KG1 (cell line): ENCODE measurements around the gene RXFP3.
"Not testable (repeated sequence)": the region's sequence is repeated elsewhere in the genome, so short reads cannot be mapped to it uniquely, and the experiment has no call there.

Experiments
- DNase-seq: peaks from one replicate; lab custom pipeline; 2025; lab: John Stamatoyannopoulos, UW

The RXFP3 gene

DNA sequence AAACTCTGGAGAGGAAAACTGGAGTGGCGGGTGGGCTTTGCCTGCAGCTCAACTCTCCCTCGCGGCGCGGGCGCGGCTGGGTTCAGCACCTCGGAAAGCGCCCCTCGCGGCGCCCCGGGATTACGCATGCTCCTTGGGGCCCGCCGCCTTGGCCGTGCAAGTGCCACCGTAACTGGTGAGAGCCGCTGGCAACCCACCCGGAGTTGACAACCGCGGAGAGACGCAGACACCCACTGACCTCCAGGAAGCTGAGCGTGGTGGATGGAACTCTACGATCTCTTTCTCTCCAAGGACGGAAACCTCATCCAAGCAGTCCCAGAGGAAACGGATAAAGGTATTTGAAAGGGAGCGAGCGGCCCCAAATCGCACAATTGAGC is 194 bp upstream of the RXFP3 start:
- peak; percentile 10 for DNase-seq

DNA sequence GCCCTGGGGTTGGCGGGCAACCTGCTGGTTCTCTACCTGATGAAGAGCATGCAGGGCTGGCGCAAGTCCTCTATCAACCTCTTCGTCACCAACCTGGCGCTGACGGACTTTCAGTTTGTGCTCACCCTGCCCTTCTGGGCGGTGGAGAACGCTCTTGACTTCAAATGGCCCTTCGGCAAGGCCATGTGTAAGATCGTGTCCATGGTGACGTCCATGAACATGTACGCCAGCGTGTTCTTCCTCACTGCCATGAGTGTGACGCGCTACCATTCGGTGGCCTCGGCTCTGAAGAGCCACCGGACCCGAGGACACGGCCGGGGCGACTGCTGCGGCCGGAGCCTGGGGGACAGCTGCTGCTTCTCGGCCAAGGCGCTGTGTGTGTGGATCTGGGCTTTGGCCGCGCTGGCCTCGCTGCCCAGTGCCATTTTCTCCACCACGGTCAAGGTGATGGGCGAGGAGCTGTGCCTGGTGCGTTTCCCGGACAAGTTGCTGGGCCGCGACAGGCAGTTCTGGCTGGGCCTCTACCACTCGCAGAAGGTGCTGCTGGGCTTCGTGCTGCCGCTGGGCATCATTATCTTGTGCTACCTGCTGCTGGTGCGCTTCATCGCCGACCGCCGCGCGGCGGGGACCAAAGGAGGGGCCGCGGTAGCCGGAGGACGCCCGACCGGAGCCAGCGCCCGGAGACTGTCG is 976 bp downstream of the RXFP3 start:
- no peak for DNase-seq

DNA sequence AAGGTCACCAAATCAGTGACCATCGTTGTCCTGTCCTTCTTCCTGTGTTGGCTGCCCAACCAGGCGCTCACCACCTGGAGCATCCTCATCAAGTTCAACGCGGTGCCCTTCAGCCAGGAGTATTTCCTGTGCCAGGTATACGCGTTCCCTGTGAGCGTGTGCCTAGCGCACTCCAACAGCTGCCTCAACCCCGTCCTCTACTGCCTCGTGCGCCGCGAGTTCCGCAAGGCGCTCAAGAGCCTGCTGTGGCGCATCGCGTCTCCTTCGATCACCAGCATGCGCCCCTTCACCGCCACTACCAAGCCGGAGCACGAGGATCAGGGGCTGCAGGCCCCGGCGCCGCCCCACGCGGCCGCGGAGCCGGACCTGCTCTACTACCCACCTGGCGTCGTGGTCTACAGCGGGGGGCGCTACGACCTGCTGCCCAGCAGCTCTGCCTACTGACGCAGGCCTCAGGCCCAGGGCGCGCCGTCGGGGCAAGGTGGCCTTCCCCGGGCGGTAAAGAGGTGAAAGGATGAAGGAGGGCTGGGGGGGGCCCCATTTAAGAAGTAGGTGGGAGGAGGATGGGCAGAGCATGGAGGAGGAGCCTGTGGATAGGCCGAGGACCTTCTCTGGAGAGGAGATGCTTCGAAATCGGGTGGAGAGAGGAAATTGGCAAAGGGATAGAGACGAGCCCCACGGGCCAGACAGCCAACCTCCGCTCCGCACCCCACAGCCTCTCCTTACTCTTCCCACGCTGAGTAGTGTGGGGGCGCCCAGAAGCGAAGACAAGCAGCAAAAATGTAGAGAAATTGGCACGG is 1.7 kb downstream of the RXFP3 start:
- no peak for DNase-seq

DNA sequence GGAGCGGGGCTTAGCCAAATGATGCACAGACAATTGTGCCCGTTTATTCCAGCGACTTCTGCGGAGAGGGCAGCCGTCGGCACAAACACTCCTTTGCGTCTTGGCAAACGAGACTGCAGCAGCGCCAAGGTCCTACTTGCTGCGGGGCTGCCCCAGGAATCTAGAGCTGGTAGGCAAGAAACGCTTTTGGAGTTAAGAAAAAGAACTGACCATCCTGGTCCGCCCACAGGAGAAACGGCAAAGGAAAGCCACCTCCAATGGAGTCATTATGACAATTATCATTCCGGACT is 2.3 kb downstream of the RXFP3 start:
- DNase-seq, result no peak

DNA sequence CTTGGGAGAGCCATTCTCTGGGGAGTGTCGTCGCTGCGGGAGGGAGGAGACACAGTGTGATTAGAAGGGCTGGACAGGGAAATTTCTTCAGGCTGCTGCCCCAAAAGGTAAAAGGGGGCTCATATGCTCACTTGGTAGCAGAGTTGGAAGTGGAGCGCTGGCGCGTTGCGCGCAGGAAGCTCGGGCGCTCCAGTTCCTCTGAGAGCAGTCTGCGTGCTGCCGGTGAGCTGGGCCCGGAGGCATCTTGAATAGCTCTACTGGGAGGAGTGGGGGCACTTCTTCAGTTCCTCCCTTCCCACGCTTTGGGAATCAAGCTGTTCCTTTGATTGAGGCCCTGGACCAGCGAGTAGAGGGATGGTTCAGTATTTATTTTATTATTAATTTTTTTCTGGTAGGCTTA is 2.7 kb downstream of the RXFP3 start:
- no peak for DNase-seq

DNA sequence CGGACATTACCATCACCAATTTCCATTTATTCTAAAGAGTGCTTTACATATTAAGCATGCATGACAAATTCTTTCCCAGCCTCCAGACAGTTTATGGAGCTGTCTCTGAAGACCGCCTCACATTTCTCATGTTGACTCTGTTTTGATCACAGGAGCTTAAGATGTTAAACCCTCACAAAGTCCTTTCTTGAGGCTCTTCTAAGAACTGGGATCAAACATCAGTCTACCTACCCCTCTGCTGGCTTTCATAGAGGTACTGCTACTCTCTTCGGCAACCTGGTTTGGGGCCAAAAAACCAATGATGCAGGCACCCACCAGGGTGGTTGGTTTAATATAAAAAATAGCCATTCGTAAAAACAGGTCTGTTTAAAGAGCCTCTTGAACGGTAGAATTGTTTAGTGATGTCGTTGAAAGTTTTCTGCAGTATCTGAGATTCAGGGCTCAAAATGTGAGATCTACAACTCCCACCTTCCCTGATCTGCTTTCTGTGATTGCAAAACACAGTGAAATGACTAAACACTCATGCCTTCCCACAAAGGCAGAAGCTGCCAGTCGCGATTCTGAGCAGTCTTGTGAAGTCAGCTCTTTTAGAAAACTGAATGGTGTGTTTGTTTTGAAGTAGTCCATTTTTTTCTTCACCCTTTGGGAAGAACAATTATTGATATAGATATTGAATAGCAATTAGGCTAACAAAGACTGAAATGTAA is 3.5 kb downstream of the RXFP3 start:
- DNase-seq, result no peak

DNA sequence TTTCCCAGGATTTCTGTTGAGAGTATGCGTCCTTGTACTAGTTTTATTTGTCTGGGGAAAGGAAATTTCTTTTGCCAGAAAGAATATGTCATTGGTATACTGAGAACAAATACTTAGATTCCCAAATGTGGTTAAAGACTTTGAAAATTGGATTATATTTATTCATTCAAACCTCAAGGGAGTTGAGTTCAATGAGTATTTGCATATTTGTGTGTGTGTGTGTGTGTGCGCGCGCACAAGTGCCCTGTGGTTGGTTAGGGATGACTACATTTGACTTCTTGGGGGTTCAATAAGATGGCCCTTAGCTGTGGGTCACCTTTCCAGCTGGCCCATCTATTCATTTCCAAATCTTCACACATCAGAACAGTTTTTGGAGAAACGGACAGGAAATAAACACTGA is 4.9 kb downstream of the RXFP3 start:
- DNase-seq, result no peak

DNA sequence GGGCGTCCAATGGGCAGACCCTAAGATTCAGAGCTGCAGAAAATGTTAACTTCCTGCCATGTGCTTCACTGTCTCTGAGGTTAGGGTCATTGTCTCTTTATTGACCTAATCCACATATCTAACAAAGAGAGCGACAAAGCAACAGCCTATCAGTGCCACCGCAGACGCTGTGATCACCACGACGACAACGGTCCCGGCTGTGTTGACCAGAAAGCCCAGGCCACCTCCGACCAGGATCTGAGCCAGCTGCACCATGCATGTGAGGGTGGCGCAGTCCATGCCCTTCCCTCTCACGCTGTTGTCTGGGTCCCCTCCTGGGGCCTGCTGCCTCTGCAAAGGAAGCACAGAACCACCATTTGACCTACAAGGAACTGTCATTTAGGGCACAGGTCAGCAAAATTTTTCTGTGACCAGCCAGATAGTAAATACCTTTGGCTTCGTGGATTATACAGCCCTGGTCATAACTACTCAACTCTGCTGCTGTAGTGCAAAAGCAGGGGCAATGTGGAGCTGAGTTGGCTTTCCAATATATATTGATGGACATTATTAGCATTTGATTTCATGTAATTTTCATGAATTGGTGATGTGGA is 8.5 kb downstream of the RXFP3 start:
- DNase-seq, result no peak

DNA sequence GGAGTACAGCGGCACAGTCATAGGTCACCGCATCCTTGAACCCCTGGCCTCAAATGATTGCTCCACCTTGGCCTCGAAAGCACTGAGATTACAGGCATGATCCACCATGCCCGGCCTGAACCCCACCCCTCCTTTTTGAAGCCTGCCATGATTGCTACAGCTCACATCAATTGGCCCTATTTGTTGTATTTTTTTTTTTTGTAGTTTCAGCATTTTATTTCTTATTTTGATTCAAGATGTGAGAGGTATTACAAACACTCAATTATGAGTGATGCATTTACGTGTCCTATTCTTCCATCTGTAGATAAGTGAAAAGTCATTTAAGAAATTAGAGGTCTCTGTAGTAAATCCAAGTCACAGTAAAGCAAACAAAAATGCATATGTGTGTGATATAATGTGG is 16.0 kb downstream of the RXFP3 start:
- DNase-seq, result not testable (repeated sequence)

DNA sequence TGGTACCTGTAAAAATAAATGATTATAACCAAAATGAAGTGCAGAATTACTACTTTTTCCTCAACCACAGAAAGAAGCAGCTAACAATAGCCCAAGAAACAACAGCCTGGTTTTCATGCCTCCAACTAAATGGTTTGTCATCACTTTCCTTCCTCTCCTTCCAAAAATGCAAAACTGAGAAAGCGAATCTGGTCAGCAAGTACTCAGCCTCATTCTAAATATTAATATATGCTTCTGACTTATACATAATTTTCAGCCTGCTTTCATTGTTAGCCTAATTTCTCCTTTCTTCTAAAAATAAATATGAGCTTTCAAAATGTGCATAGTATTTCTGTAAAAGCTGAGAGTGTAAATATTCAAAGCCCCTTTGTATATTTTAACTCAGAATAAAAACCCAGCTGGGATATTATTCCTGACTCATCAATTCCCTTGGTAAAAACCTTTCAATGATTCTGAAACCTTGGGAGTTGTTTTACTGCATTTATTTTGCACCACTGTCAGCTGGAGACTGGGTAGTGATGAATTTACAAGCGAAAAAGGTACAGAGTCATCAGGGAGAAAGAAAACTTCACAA is 21.5 kb downstream of the RXFP3 start:
- no peak for DNase-seq

DNA sequence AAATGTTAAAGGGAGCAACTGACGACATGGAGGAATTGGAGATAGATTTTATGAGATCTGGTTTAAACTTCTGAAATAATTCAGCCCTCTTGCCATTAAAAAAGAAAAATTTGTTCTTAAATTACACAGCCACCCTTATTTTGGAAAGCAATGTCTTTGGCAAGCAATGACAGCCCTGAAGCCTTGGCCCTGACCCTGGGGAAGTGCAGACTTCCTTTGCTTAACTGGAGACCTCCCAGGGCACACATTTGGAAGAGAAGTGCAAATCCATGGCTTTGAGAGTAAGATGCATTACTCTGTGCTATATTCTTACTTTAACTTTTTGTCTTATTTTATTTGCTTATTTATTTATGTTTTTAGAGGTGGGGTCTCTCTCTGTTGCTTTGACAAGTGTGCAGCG is 22.0 kb downstream of the RXFP3 start:
- no peak for DNase-seq

DNA sequence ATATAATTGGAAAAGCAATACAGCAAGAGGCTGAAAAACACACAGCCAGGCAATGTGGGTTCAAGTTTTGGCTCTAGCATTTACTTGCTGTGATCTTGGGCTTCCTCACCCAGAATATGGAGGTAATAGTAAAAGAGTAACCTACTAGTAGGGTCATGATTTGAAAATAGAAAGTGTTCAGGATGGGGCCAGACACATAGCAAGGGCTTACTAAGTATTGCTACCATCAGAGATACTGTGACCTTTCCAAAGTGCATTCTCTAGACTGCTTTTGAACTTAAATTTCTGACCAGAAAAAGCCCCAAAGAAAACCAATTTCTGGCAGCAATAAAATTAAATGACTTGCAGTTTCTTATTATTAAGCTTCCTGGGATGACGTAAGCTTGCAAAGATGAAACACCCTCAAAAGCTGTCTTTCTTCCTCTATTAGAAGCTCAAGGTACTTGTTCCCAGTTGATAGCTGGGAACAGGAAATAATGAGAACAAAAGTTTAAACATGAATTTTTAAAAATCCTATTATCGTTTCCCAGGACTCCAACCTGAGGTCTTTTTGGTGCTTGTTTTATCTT is 28.0 kb downstream of the RXFP3 start:
- DNase-seq, result no peak

DNA sequence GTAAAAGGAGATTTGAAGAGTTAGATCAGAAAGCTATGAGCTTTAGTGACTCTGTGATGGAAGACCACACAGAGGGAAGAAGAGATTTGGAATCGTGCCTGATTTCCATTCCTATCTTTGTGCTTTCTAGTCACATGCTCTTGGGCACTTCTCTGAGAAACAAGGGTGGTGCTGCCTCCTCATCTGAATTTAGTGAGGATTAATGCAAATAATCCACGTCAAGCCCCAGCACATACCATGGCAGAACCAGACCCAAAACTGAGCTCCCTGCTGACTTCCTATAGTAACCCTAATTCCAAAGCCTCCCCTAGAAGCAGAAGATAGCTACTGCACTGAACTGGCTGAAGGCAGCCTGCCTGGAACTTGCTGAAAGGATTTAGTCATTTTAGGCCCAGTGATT is 30.6 kb downstream of the RXFP3 start:
- DNase-seq, result no peak

DNA sequence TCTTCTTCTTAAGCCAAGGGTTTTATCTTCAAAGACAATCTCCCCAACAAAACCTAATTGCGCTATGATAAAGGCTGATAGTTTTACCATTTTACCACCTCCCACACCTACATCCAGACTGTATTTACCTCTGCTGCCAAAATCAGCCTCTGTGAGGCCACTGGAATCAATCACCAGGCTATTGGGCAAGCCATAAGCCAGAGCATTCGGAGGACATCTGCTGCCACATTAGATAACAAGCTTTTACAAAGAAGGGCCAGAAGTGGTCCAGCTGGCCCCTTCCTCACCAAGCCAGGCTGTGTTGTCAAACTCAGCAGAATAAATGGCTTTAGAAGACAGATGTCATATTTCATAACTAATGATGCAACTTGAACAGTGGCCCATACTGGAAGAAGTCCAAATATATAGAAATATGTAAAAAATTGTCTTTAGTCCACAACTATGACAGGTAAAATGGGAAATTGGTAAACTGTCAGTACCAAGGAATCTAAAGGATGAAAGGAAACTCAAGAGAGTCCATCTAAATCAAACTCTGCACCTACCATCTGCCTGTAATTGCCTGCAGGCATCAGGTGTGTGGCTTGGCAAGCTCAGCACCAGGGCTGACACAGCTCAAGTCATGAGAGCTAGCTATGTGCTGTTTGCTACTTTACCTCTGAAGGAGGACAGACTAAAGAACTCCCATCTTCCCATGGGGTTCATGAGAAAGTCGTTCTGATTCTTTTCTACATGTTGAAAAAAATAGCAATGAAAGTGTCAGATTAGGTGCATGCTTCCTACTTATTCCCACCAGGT is 32.2 kb downstream of the RXFP3 start:
- DNase-seq, result no peak

DNA sequence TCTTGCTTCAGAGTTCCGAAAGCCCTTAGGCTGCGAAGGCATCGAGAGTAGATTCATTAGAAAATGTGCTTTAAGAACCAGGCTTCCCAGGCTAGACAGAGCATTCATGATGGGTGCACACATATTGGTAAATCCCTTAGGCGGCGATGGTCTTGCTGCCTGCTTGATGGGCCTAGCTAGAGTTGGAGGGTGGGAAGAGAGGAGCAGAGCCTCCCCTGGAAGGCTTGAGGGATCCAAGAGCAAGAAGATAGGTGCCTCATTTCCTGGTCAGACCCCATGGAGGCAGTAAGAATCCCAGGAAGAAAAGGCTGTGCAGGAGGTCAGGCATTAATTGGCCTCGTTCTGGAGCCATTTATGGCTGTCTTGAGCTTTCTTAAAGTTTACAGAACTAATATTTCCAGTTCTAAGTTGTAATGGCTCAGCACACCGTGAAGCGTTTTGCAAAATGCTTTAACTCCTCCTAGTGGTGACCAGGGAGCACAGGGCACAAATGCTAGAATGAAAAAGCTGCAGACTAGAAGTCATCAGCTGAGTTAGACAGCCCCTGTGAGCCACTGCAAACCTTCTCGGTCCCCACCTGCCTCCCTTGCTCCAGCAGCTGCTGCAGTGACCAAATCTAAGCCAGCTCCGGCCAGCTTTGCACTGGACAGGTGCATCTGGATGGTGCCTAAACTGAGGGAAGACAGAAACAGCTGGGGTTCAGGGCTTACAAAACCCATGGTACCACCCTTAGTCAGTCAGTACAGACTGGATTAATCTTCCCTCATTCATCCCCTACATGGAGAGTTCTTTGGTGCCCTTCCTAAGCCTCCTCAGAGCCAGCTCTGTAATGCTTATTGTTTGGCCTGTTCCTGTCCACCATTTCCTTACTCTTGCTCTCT is 33.6 kb downstream of the RXFP3 start:
- DNase-seq, result no peak

DNA sequence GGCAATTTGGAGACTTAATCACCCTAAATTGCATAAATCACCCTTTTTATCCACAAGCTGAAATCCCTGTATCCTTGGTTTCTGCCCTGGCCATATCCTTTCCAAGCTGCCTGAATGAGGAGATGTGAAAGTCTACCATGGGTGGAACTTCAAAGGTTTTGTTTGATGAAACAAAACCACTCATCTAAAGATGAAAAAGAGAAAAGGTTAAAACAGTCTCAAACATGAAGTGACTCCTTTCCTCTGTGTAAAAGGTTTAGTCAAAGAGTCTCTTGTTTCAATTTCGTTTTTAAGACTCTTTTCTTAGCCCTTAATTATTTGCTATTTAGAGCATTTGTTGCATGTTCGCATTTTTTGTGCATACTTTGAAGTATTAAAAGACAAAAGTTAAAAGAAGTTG is 37.1 kb downstream of the RXFP3 start:
- no peak for DNase-seq

DNA sequence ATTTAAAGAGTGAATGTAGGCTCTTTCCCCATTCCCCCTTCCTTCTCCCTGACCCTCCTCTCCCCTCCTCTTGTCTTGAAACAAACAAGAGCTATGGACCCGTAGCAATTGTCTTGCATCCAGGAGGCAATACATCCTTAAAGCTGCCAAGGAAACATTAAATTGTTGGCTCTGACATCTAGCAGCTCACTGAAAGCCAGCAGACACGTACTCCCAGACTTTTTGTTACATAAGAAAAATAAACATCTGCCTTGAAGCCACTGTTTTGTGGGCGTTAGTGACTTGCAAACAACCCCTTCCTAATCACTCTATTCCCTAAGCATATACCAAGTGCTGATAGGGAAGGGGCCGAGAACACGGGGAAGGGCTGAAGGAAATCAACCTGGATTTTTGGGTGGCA is 39.7 kb downstream of the RXFP3 start:
- DNase-seq, result no peak

DNA sequence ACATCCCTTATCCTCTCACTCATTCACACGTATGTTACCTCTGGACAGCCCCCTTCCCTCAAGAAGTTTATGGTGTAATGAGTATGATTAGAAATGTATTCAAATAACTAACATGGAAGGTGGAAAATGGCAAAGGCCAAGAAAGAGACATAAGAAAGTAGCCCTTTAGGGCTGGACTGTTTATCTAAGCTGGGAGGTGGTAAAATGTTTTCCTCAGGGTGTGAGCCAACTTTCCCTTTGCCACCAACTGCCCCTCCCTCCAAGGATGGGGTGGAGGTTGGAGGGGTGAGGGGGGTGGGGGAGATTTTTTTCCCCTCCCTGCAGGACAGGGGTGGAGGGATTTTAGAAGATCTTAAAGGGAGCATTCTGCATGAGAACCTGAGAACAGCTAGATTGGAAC is 40.1 kb downstream of the RXFP3 start:
- DNase-seq, result no peak

DNA sequence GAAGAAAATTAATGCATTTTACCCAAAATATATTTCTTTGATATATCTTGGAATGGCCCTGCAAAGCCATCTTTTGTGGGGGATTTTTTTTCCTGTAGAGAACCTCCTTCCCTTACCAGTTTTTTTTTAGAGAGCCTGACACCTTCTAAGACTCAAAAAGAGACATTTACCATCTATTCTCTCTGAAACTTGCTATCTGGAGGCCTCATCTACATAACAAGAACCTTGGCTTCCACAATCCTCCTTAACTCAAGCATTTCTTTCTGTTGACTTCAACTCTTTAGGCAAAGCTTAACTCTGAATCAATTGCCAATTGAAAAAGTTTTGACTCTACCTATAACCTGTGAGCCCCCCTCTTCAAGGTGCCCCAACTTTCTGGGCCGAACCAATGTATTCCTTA is 42.1 kb downstream of the RXFP3 start:
- no peak for DNase-seq

DNA sequence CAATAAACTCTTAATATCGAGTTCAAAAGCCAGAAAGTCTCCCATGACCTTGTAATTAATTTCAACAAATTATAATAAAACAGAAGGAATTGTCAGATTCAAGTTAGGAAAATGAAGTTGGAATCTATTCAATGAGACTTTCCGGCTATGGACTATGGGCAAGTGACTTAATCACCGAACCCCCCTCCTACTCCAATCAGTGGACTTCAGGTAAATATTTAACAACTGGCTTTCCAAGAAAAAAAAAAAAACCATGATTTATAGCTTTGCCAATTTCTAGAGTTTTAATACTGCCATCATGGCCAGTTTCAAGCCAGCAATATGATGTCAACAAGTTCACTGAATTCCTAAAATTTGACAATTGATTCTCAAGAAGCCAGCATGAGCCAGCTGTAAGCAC is 43.8 kb downstream of the RXFP3 start:
- DNase-seq, result no peak
